ENCODE measurements around the gene PI4K2A. TPM values are rescaled to one million over a fixed set of nuclear protein-coding genes. Genes with fewer than 3 reads are reported as not detected.

The PI4K2A gene
- total and polyA plus RNA-seq, 2 donors (not counting 3 experiments of a cell fraction or from before 2014, with no cell fraction given): 20.4 to 24.6 TPM

GRCh38 chr10:97633921-97634320 lies 6.5 kb upstream of the PI4K2A start:
- H3K27me3 ChIP-seq (ENCODE audit: control insufficient read depth in 2 of 2, insufficient read depth in 2 of 2, low read length in 2 of 2): no peaks in the 10 kb centered on the region
- no peak for DNase-seq (ENCODE audit: low read depth, low spot score)
- peaks cover 3% of the 10 kb centered on the region for H3K4me1 ChIP-seq (ENCODE audit: control insufficient read depth, extremely low read depth, insufficient read depth, low read length)
- peak overlapping the region in 1 of 3 experiments; percentile 56 for H3K4me3 ChIP-seq (replicated peaks in 1 of 3; ENCODE audit: insufficient read depth in 1 of 3, low read depth in 1 of 3, low read length in 3 of 3)
- ChIA-PET CTCF (interaction anchor here (0.7 to 1.8 kb wide), 4 partner anchors 13 to 62 kb away, joined by 3 to 12 read pairs (median 4); partner anchors contain the start of gene ANKRD2), POLR2A (no interaction called here)
- TF ChIP-seq, protein P1, sequence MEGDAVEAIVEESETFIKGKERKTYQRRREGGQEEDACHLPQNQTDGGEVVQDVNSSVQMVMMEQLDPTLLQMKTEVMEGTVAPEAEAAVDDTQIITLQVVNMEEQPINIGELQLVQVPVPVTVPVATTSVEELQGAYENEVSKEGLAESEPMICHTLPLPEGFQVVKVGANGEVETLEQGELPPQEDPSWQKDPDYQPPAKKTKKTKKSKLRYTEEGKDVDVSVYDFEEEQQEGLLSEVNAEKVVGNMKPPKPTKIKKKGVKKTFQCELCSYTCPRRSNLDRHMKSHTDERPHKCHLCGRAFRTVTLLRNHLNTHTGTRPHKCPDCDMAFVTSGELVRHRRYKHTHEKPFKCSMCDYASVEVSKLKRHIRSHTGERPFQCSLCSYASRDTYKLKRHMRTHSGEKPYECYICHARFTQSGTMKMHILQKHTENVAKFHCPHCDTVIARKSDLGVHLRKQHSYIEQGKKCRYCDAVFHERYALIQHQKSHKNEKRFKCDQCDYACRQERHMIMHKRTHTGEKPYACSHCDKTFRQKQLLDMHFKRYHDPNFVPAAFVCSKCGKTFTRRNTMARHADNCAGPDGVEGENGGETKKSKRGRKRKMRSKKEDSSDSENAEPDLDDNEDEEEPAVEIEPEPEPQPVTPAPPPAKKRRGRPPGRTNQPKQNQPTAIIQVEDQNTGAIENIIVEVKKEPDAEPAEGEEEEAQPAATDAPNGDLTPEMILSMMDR (IDR thresholded peaks at IDR 0.05; ENCODE audit: extremely low read depth in 1 of 2, insufficient read depth in 1 of 2, low read depth in 1 of 2, low read length in 2 of 2): peak in 1 of 2 donors; percentile 20
- TF ChIP-seq POLR2AphosphoS5 (IDR thresholded peaks at IDR 0.05; ENCODE audit: insufficient read depth, low read depth, low read length) (no peak), MAX (IDR thresholded peaks at IDR 0.05; ENCODE audit: insufficient read depth, insufficient read length) (no peak), POLR2A (IDR thresholded peaks at IDR 0.05; ENCODE audit: low read depth, low read length) (no peak)
- H3K9me1 ChIP-seq (replicated peaks; ENCODE audit: control insufficient read depth, extremely low read depth, insufficient read depth, low read length): no peaks in the 10 kb centered on the region
- intact Hi-C loops (cut with micrococcal nuclease) (no loop called here), dilution Hi-C loops (cut with MboI; ENCODE audit: extremely low pct_ligation_motif_present, low sequenced_read_pairs) (no loop called here)
- peak overlapping the region; percentile 88 for H2AFZ ChIP-seq (ENCODE audit: low read depth, low read length)
- no peaks in the 10 kb centered on the region for H3K79me2 ChIP-seq (ENCODE audit: control insufficient read depth, insufficient read depth, low read length)
- no peak overlapping the region for H3K9ac ChIP-seq (replicated peaks; ENCODE audit: extremely low read depth, insufficient read depth, low read length)
- no TSS peak for BruUV-seq (replicated peaks)
- no peaks in the 10 kb centered on the region for H3K36me3 ChIP-seq (ENCODE audit: control insufficient read depth in 2 of 2, extremely low read depth in 1 of 2, insufficient read depth in 2 of 2, low read length in 2 of 2)
- no peak overlapping the region for H3K27ac ChIP-seq (ENCODE audit: insufficient read depth, low read depth, low read length)
- FAIRE-seq: no peak
- H4K20me1 ChIP-seq (replicated peaks; ENCODE audit: control insufficient read depth, extremely low read depth, insufficient read depth, low read length): no peaks in the 10 kb centered on the region
- peak overlapping the region; percentile 68 for H3K4me2 ChIP-seq (ENCODE audit: insufficient read depth, low read length)
- no peaks in the 10 kb centered on the region for H3K9me3 ChIP-seq (replicated peaks; ENCODE audit: control insufficient read depth, insufficient read depth, low read length)

GRCh38 chr10:97635577-97635976 lies 4.9 kb upstream of the PI4K2A start:
- no peak for FAIRE-seq
- H3K9ac ChIP-seq (replicated peaks; ENCODE audit: extremely low read depth, insufficient read depth, low read length): no peak overlapping the region
- ChIA-PET CTCF (no interaction called here), POLR2A (no interaction called here)
- intact Hi-C loops (cut with micrococcal nuclease) (no loop called here), dilution Hi-C loops (cut with MboI; ENCODE audit: extremely low pct_ligation_motif_present, low sequenced_read_pairs) (no loop called here)
- no peak overlapping the region for H3K27ac ChIP-seq (ENCODE audit: insufficient read depth, low read depth, low read length)
- no peak overlapping the region for H3K4me2 ChIP-seq (ENCODE audit: insufficient read depth, low read length)
- no peaks in the 10 kb centered on the region for H3K27me3 ChIP-seq (ENCODE audit: control insufficient read depth in 2 of 2, insufficient read depth in 2 of 2, low read length in 2 of 2)
- no peak overlapping the region for H2AFZ ChIP-seq (ENCODE audit: low read depth, low read length)
- DNase-seq (ENCODE audit: low read depth, low spot score): no peak
- H3K9me3 ChIP-seq (replicated peaks; ENCODE audit: control insufficient read depth, insufficient read depth, low read length): no peaks in the 10 kb centered on the region
- H3K36me3 ChIP-seq (ENCODE audit: control insufficient read depth in 2 of 2, extremely low read depth in 1 of 2, insufficient read depth in 2 of 2, low read length in 2 of 2): no peaks in the 10 kb centered on the region
- H3K79me2 ChIP-seq (ENCODE audit: control insufficient read depth, insufficient read depth, low read length): no peaks in the 10 kb centered on the region
- BruUV-seq (replicated peaks): no TSS peak
- no peak overlapping the region for H3K4me3 ChIP-seq (replicated peaks in 1 of 3; ENCODE audit: insufficient read depth in 1 of 3, low read depth in 1 of 3, low read length in 3 of 3)
- peaks cover 3% of the 10 kb centered on the region for H3K4me1 ChIP-seq (ENCODE audit: control insufficient read depth, extremely low read depth, insufficient read depth, low read length)
- H3K9me1 ChIP-seq (replicated peaks; ENCODE audit: control insufficient read depth, extremely low read depth, insufficient read depth, low read length): no peaks in the 10 kb centered on the region
- no peak for TF ChIP-seq EZH2 (IDR thresholded peaks at IDR 0.05; ENCODE audit: borderline replicate concordance, low read depth, low read length, severe bottlenecking)
- no peak for TF ChIP-seq JUN (IDR thresholded peaks at IDR 0.05; ENCODE audit: borderline replicate concordance, insufficient read depth, insufficient read length, low read depth)
- TF ChIP-seq, protein P1 (IDR thresholded peaks at IDR 0.05; ENCODE audit: extremely low read depth in 1 of 2, insufficient read depth in 1 of 2, low read depth in 1 of 2, low read length in 2 of 2): no peak
- no peak for TF ChIP-seq FOS (IDR thresholded peaks at IDR 0.05; ENCODE audit: borderline replicate concordance, insufficient read depth, low read length)
- no peak for TF ChIP-seq MAX (IDR thresholded peaks at IDR 0.05; ENCODE audit: insufficient read depth, insufficient read length)
- TF ChIP-seq POLR2AphosphoS5 (IDR thresholded peaks at IDR 0.05; ENCODE audit: insufficient read depth, low read depth, low read length): no peak
- no peak for TF ChIP-seq POLR2A (IDR thresholded peaks at IDR 0.05; ENCODE audit: low read depth, low read length)
- TF ChIP-seq MYC (IDR thresholded peaks at IDR 0.05; ENCODE audit: low read depth, low read length): no peak
- no peaks in the 10 kb centered on the region for H4K20me1 ChIP-seq (replicated peaks; ENCODE audit: control insufficient read depth, extremely low read depth, insufficient read depth, low read length)

Measured in endothelial cell of umbilical vein (primary cell).